Measurements from ENCODE around the gene FOXP1.

FOXP1 gene

GRCh38 chr3:71172951-71173350 lies 410.6 kb downstream of the FOXP1 start:
- DNase-seq (ENCODE audit: low read depth), result no peak

GRCh38 chr3:71172189-71172588 lies 411.3 kb downstream of the FOXP1 start:
- DNase-seq (ENCODE audit: low read depth), result no peak

- DNase-seq (ENCODE audit: low read depth), result no peak
These were observed 412.3 kb downstream of the FOXP1 start for GRCh38 chr3:71171247-71171646.

GRCh38 chr3:71168880-71169411 lies 414.6 kb downstream of the FOXP1 start:
- DNase-seq (ENCODE audit: low read depth), result no peak

GRCh38 chr3:71168121-71168721 lies 415.3 kb downstream of the FOXP1 start:
- DNase-seq (ENCODE audit: low read depth), result no peak

GRCh38 chr3:71166339-71167240 lies 416.9 kb downstream of the FOXP1 start:
- no peak for DNase-seq (ENCODE audit: low read depth)

- DNase-seq (ENCODE audit: low read depth), result no peak
These were observed 418.6 kb downstream of the FOXP1 start for GRCh38 chr3:71164881-71165280.

- no peak for DNase-seq (ENCODE audit: low read depth)
These were observed 420.2 kb downstream of the FOXP1 start for GRCh38 chr3:71163198-71163918.

- no peak for DNase-seq (ENCODE audit: low read depth)
These were observed 421.3 kb downstream of the FOXP1 start for GRCh38 chr3:71162221-71162620.

- DNase-seq (ENCODE audit: low read depth), result no peak
These were observed 422.6 kb downstream of the FOXP1 start for GRCh38 chr3:71160785-71161546.

- DNase-seq (ENCODE audit: low read depth), result no peak
These were observed 427.4 kb downstream of the FOXP1 start for GRCh38 chr3:71156062-71156665.

GRCh38 chr3:71154846-71155245 lies 428.7 kb downstream of the FOXP1 start:
- DNase-seq (ENCODE audit: low read depth), result no peak

- no peak for DNase-seq (ENCODE audit: low read depth)
These were observed 429.8 kb downstream of the FOXP1 start for GRCh38 chr3:71153713-71154112.

GRCh38 chr3:71152892-71153265 lies 430.6 kb downstream of the FOXP1 start:
- no peak for DNase-seq (ENCODE audit: low read depth)

- no peak for DNase-seq (ENCODE audit: low read depth)
These were observed 431.3 kb downstream of the FOXP1 start for GRCh38 chr3:71152039-71152891.

GRCh38 chr3:71149959-71150954 lies 433.3 kb downstream of the FOXP1 start:
- DNase-seq (ENCODE audit: low read depth), result no peak

- no peak for DNase-seq (ENCODE audit: low read depth)
These were observed 435.0 kb downstream of the FOXP1 start for GRCh38 chr3:71148455-71149060.

- DNase-seq (ENCODE audit: low read depth), result no peak
These were observed 436.9 kb downstream of the FOXP1 start for GRCh38 chr3:71146673-71147072.

- no peak for DNase-seq (ENCODE audit: low read depth)
These were observed 437.6 kb downstream of the FOXP1 start for GRCh38 chr3:71145954-71146353.
